Smooth muscle cell (in vitro differentiated cells): ENCODE measurements around the gene TCHHL1. TPM values are rescaled to one million over a fixed set of nuclear protein-coding genes. Genes with fewer than 3 reads are reported as not detected.
A peak's percentile ranks its signal among the peaks of the same experiment; 100 is the strongest.

ENCODE experiments used
- DNase-seq: peaks from one replicate; lab custom pipeline; 2025; ENCODE audit not compliant: unreplicated experiment; lab: John Stamatoyannopoulos, UW
- H2AFZ ChIP-seq: fragments of 200-600 bp; sonication (generic); 2 replicates; pipeline ENCODE4 v1.6.0; 2016; ENCODE audit warnings: antibody characterized with exemption, low read depth, mild to moderate bottlenecking
- H3F3A ChIP-seq: fragments of 200-600 bp; sonication (generic); 2 replicates; pipeline ENCODE4 v1.6.0; 2017; ENCODE audit warnings: antibody characterized with exemption, low read depth
- H3K27ac ChIP-seq: fragments of 200-600 bp; sonication (generic); 2 replicates; pipeline ENCODE4 v1.5.1; 2016; ENCODE audit warnings: low read depth, mild to moderate bottlenecking
- H3K27me3 ChIP-seq: fragments of 200-600 bp; sonication (generic); 2 replicates; pipeline ENCODE4 v1.6.1; 2016; ENCODE audit warnings: low read depth, mild to moderate bottlenecking
- H3K36me3 ChIP-seq: fragments of 200-600 bp; sonication (generic); 2 replicates; pipeline ENCODE4 v1.5.1; 2016; ENCODE audit warnings: low read depth
- H3K4me1 ChIP-seq: fragments of 200-600 bp; sonication (generic); 2 replicates; pipeline ENCODE4 v1.5.1; 2016; ENCODE audit warnings: low read depth
- H3K4me2 ChIP-seq: fragments of 200-600 bp; sonication (generic); 2 replicates; pipeline ENCODE4 v1.6.0; 2016; ENCODE audit warnings: mild to moderate bottlenecking
- H3K4me3 ChIP-seq: fragments of 200-600 bp; sonication (generic); 2 replicates; pipeline ENCODE4 v1.5.1; 2016; ENCODE audit warnings: mild to moderate bottlenecking
- H3K79me2 ChIP-seq: fragments of 200-600 bp; sonication (generic); 2 replicates; pipeline ENCODE4 v1.6.0; 2016; ENCODE audit warnings: low read depth, mild to moderate bottlenecking
- H3K9ac ChIP-seq: fragments of 200-600 bp; sonication (generic); 2 replicates; pipeline ENCODE4 v1.6.0; 2016; ENCODE audit warnings: low read depth
- H3K9me3 ChIP-seq: fragments of 200-600 bp; sonication (generic); replicated peaks from 2 replicates; pipeline ENCODE4 v1.5.1; 2016; ENCODE audit warnings: low read depth
- H4K20me1 ChIP-seq: fragments of 200-600 bp; sonication (generic); 2 replicates; pipeline ENCODE4 v1.6.0; 2016; ENCODE audit warnings: low read depth
- CTCF ChIP-seq: fragments of 200-600 bp; sonication (generic); IDR thresholded peaks from 2 replicates; pipeline ENCODE4 v1.5.1; 2017; ENCODE audit warnings: borderline replicate concordance, mild to moderate bottlenecking, antibody characterized with exemption; ENCODE audit not compliant: insufficient read depth, poor library complexity, severe bottlenecking
- WGBS: methylation state at CpG from one replicate; pipeline ENCODE4 v1.1.7; 2016; ENCODE audit warnings: low lambda C conversion rate; 5-methylcytosine and 5-hydroxymethylcytosine counted together
- polyA plus RNA-seq: library from polyadenylated mRNA; unstranded; fragments of >200 nt; fragmentation: Nextera tagmentation; extraction: Ambion mirVana; gene quantifications from 2 replicates; pipeline ENCODE4 v1.2.1, GENCODE V29; 2016
- total RNA-seq: library from RNA; depleted of rRNA; stranded (reverse); fragments of >200 nt; gene quantifications from 2 replicates; pipeline ENCODE4 v1.2.3, GENCODE V29; 2014

The TCHHL1 gene
- total and polyA plus RNA-seq, 2 experiments from 2014 or later: not detected

DNA sequence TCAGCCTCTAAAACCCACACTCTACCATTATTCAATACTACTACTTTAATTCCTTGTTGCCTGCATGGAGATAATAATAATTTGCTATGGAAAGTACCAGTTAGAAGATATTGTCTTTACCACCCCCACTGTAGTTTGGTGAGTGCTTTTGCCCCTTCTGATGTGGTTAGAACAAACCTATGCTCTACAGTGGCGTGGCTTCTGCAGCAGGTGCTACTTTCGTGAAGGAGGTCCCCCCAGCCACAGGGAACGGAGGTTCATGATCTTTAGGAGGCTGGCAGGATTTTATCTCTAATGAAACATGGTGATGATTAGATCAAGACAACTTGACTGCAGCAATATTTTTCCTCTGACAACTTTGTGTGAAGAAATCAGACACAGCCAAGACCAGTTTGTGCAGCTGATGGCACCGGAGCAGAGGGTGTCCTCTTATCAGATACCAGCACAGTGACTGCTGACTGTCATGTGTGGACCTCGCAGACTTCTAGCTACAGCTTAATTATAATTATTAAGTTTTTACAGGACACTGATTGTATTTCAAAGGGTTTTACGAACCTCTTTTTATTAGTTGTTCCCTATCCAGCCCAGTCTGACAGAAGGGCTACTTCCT is 37.1 kb upstream of the TCHHL1 start:
- no peak overlapping the region for H3K27ac ChIP-seq

GRCh38 chr1:152118915-152119314 is 30.1 kb upstream of the TCHHL1 start:
- H4K20me1 ChIP-seq: no peaks in the 10 kb centered on the region
- H3K27me3 ChIP-seq: peaks cover 35% of the 10 kb centered on the region
- H3K36me3 ChIP-seq: no peaks in the 10 kb centered on the region
- no peak overlapping the region for H3K9ac ChIP-seq
- H3K4me3 ChIP-seq: no peak overlapping the region
- H3K79me2 ChIP-seq: no peaks in the 10 kb centered on the region
- no peaks in the 10 kb centered on the region for H3K4me1 ChIP-seq
- H3K27ac ChIP-seq: no peak overlapping the region
- no peak for TF ChIP-seq CTCF
- no peak for DNase-seq
- no peak overlapping the region for H3K4me2 ChIP-seq
- no peaks in the 10 kb centered on the region for H3K9me3 ChIP-seq
- 89% methylated on average over 1 of the region's 1 CpG for WGBS
- no peaks in the 10 kb centered on the region for H3F3A ChIP-seq
- H2AFZ ChIP-seq: no peak overlapping the region

More for the DNA sequence above, 37.1 kb upstream of the TCHHL1 start:
- TF ChIP-seq CTCF: no peak
- Histone ChIP-seq H3K4me1 (no peaks in the 10 kb centered on the region), H3K9me3 (no peaks in the 10 kb centered on the region), H4K20me1 (no peaks in the 10 kb centered on the region), H3K4me3 (no peak overlapping the region), H3K4me2 (no peak overlapping the region), H3K27me3 (no peaks in the 10 kb centered on the region), H3K79me2 (no peaks in the 10 kb centered on the region), H3F3A (no peaks in the 10 kb centered on the region), H3K9ac (no peak overlapping the region), H2AFZ (no peak overlapping the region), H3K36me3 (no peaks in the 10 kb centered on the region)
- WGBS: 67% methylated on average over 6 of the region's 6 CpGs
- no peak for DNase-seq

DNA sequence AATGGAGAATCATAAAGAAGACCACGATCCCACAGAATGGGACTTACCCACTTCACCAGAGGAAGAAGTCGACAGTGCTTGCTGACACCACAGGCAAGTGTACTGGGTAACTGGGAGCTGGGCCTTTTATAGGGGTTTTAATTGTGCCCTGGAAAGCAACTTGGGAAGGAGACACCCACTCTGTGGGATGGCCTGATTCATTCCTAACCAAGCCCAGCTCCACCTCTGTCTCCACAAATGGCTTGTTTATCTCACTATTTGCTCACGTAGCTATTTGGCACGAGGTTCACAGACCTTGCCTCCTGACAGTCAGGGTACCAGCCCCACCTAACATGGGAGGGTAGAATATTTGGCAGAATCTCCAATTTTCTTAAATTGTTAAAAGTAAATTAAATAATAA is 26.5 kb upstream of the TCHHL1 start, which contains the start of gene TCHH:
TSS of gene TCHH (minus strand) at position 101 of the 400 bp plus-strand sequence. CDS start 1,364 bp downstream, outside the sequence.
- no peak within 1 kb of the TSS for H3K27ac ChIP-seq
- no peaks in the 10 kb centered on the region for H4K20me1 ChIP-seq
- WGBS: 68% methylated on average over 4 of the region's 4 CpGs
- no peaks in the 10 kb centered on the region for H3K9me3 ChIP-seq
- DNase-seq: no peak
- no peak within 1 kb of the TSS for H3K9ac ChIP-seq
- H3K36me3 ChIP-seq: no peaks in the 10 kb centered on the region
- no peak for TF ChIP-seq CTCF
- no peak within 1 kb of the TSS for H3K4me3 ChIP-seq
- no peak within 1 kb of the TSS for H3K4me2 ChIP-seq
- peaks cover 71% of the 10 kb centered on the region for H3K27me3 ChIP-seq
- no peaks in the 10 kb centered on the region for H3K79me2 ChIP-seq
- H3K4me1 ChIP-seq: no peaks in the 10 kb centered on the region
- H3F3A ChIP-seq: no peaks in the 10 kb centered on the region
- no peak within 1 kb of the TSS for H2AFZ ChIP-seq

GRCh38 chr1:152112885-152113432 is 24.1 kb upstream of the TCHHL1 start:
- no peak overlapping the region for H3K9ac ChIP-seq
- no peak for DNase-seq
- H3K4me3 ChIP-seq: peak overlapping the region; percentile 8

More at GRCh38 chr1:152112885-152113432, 24.1 kb upstream of the TCHHL1 start:
- H2AFZ ChIP-seq: no peak overlapping the region
- no peaks in the 10 kb centered on the region for H4K20me1 ChIP-seq
- peaks cover 95% of the 10 kb centered on the region for H3K27me3 ChIP-seq
- no peak for TF ChIP-seq CTCF
- peak overlapping the region; percentile 87 for H3K4me2 ChIP-seq
- no peaks in the 10 kb centered on the region for H3K79me2 ChIP-seq
- no peaks in the 10 kb centered on the region for H3K9me3 ChIP-seq
- no peak overlapping the region for H3K27ac ChIP-seq
- no peaks in the 10 kb centered on the region for H3K36me3 ChIP-seq
- H3K4me1 ChIP-seq: no peaks in the 10 kb centered on the region
- H3F3A ChIP-seq: no peaks in the 10 kb centered on the region
- WGBS: 55% methylated on average over 13 of the region's 13 CpGs
